Measurements from ENCODE around the gene CALM3.
"Not testable (repeated sequence)": the region's sequence is repeated elsewhere in the genome, so short reads cannot be mapped to it uniquely, and the experiment has no call there.

The CALM3 gene

GRCh38 chr19:46616631-46617322, 15.6 kb downstream of the CALM3 start:
- DNase-seq: peak; percentile 58 to 79 (median 66)

DNA sequence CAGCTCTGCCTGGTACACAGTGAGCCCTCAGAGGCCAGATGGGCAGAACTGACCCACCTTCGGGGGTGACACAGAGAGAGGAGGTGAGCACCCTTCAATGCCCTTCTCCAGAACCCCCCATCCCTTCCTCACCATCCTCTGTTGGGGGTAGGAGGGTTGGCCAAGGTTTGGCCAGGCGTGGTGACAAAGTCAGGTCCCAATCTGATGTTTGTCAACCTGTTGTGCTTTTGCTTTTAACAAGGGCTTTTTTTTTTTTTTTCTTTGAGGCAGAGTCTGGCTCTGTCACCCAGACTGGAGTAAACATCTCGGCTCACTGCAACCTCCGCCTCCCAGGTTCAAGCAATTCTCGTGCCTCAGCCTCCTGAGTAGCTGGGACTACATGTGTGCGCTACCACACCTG, 16.5 kb downstream of the CALM3 start:
- no peak for DNase-seq

- peak; percentile 23 to 59 (median 48) for DNase-seq
Measured at GRCh38 chr19:46618670-46619231, 17.6 kb downstream of the CALM3 start.

GRCh38 chr19:46620267-46620666, 19.1 kb downstream of the CALM3 start:
- no peak for DNase-seq

GRCh38 chr19:46620716-46621115, 19.6 kb downstream of the CALM3 start:
- no peak for DNase-seq

GRCh38 chr19:46621191-46622117, 20.3 kb downstream of the CALM3 start:
- DNase-seq: no peak

DNA sequence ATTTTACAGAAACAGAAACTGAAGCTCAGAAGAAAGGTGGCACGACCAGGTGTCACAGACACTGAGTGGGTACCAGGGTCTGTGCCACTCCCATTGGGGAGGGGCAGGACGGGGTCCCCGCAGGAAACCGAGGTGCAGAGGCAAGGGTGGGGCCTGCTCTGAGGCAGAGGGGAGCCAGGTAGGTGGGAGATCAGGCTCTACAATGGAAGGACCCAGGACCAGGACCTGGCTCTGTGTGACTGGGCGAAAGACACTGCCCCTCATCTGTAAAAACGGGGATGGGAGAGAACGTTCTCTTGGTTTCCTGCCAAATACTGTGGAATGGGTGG, 21.0 kb downstream of the CALM3 start:
- DNase-seq: no peak

- DNase-seq: no peak
Measured at GRCh38 chr19:46623915-46624502, 22.9 kb downstream of the CALM3 start.

GRCh38 chr19:46624958-46625661, 24.0 kb downstream of the CALM3 start, which contains the start of gene PTGIR:
Gene PTGIR, minus strand, starts transcription at chr19:46625089. Its CDS starts 864 bp downstream, at chr19:46624225.
- DNase-seq: peak; percentile 39 to 76 (median 65)

- no peak for DNase-seq
Measured at GRCh38 chr19:46625731-46626130, 24.6 kb downstream of the CALM3 start.

DNA sequence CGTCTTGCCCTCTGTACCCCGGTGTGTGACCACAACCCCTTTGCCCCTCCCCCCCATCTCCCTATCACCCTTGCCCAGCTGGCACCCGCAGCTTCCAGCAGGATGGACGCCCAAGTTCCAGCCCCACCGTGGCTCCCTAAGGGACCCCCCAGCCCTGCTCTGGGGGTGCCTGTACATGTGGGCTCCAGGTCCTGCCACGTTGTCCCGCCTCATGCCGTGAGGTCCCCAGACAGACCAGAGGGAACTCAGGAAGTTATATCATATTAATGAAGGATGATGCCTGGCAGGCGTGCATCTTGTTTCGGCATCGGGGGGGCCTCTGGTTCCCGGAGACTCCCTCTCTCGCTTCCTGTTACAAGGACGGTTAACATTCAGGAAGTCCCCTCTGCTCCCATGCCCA, 25.3 kb downstream of the CALM3 start:
- peak; percentile 22 to 51 (median 44) for DNase-seq

DNA sequence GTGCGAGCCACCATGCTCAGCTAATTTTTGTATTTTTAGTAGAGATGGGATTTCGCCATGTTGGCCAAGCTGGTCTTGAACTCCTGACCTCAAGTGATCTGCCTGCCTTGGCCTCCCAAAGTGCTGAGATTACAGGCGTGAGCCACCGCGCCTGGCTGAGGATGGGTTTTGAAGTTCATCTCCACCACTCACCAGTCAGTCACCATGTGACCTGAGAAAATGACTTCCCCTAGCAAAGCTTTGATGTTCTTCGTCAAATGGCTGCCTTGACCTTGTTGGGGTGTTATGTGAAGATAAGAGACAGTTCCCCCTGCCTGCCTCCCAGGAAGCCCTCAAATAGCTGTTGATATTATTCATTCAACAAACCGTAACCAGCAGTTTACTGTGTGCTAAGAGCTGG, 27.8 kb downstream of the CALM3 start:
- DNase-seq: not testable (repeated sequence)

GRCh38 chr19:46629546-46630025, 28.5 kb downstream of the CALM3 start:
- peak in 3 of 4 experiments; percentile 45 to 58 (median 52) for DNase-seq

GRCh38 chr19:46630586-46631205, 29.6 kb downstream of the CALM3 start:
- peak in 3 of 4 experiments; percentile 33 to 51 (median 40) for DNase-seq

DNA sequence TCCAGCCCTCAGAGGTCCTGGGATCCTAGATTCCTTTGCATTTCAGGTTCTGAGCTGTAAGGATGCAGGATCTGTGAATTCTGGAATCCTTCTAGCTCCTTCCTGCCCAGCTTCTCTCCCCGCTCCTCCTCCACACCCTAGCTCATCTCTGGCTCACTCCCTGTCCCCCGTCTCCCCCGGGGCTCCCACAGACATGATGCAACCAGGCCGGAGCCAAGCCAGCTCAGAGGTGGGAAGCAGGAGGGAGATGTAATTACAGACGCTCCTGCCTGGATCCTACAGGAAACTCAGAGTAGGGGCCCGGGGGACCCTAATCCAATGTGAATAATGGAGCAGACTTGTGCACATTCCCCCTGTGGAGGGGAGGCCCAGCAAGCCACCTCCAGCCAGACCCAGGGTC, 30.4 kb downstream of the CALM3 start:
- no peak for DNase-seq

DNA sequence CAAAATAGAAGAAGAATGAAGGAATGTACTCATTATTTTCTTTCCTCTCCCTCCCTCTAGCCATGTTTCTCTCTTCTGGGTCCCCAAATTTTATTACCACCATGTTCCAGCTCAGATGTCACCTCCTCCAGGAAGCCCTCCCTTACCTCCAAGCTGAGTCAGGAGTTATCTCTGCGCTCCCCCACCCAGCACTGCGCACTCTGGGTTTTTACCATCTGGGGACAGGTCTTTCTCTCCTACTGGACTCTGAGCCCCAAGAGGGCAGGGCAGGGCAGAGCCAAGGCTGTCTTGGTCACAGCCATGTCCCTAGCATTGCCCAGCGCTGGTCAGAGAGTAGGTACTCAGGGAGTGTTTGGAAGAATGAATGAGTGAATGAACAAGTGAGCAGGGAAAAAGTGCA, 32.0 kb downstream of the CALM3 start:
- DNase-seq: no peak

- DNase-seq: peak; percentile 87 to 94 (median 92)
Measured at GRCh38 chr19:46634045-46634655, 33.0 kb downstream of the CALM3 start.

DNA sequence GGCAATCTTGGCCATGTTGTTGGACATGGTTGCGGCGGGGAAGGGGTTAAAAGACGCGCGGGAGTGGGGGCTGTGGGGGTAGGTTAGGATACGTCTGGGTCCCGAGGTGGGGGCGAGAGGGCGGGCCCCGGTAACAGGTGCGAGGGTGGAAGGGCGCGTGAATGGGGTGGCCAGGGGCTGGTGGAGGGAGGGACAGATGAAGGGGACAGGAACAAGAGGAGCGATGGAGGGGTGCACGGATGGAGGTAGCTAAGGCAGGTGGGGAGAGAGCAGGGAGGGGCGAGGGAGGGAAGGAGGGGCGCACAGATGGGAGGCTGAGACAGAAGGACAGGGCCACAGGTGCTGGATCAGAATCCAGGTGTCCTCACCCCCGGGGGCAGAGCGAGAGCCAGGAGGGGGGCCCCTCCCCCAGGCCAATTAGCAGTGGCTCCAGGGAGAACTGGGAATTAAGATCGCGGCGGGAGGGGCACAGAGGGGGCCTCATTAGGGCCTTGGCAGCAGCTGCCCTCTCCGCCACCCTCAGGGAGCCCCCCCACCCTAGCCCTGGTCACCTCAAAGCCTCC, 33.6 kb downstream of the CALM3 start:
- no peak for DNase-seq

DNA sequence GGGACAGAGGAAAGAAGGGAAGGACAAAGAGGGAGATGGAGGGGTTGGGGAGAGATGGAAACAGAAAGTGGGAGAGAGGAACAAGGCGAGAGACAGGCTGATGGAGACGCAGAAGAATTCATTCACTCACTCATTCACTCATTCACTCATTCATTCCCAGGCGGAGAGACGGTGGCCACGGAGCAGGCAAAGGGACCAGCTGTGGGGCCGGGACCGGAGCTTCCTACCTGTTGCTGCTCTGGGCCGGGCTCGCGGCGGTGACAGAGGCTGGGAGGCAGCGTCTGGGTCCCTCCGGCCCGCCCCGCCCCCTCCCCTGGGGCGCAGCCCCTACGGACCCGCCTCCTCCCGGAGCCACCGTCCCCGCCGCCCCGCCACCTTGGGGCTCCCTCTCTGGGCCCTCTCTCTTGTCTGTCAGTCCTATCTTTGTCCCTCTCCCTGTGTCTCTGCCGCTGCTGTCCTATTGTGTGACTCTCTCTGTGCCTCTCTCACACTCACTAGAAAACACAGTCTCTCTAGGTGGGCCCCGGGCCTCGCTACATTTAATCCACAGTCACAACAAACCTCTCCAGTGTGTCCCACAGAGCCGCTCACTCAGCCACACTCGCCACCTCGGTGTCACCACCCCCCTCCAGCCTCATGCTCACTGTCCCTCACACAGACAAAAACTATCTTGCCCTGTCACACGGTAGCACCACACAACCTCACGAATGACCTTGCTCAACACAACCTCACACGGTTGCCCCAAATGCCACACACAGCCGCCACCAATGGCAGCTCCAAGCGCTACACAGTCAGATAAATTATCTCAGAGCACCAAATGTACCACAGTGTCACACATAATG, 35.0 kb downstream of the CALM3 start, which contains the start of gene GNG8:
Gene GNG8 (minus strand): TSS at position 283 of the 842 bp plus-strand sequence. CDS start 1,520 bp downstream, outside the sequence.
- DNase-seq: no peak

DNA sequence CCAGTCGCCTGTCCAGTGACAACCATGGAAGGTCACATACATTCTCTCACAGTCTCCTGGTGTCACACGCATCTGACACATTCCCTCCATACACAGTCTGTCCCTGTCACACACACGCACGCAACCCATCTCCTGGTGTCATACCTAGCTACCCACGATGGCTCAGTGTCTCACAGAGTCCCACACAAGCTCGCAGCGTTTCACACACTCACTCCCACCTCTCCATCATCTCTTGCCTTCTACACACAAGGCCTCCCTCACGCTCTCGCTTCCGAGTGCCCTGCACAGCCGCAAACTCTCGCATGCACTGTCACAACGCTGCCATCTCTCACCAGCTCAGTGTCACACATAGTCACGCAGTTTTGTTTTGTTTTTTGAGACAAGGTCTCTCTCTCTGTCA, 36.1 kb downstream of the CALM3 start:
- no peak for DNase-seq

All from suppressor macrophage (primary cell).